Stomach (tissue), 9 donors: Measurements from ENCODE around the gene PHF21B. TPM values are rescaled to one million over a fixed set of nuclear protein-coding genes. Genes with fewer than 3 reads are reported as not detected.

Source experiments
- DNase-seq, 2 donors: peaks; one replicate each; pipeline versions ENCODE4 v3.0.0 to v3.0.0-alpha.2; 2013 to 2019
- H3K27ac ChIP-seq, 5 donors: fragments of 200-600 bp in 4 of 5; sonication (generic) in 4 of 5; one replicate each; pipeline ENCODE4 v1.5.1; 2013 to 2019; ENCODE audit warnings: mild to moderate bottlenecking in 1 of 5, moderate library complexity in 1 of 5
- H3K27me3 ChIP-seq, 3 donors: fragments of 200-600 bp; sonication (generic); one replicate each; pipeline ENCODE4 v1.5.1; 2017 to 2019; ENCODE audit warnings: mixed run types in 1 of 3
- H3K36me3 ChIP-seq, 4 donors: fragments of 200-600 bp; sonication (generic); 1 replicate in 3 of 4; 2 replicates in 1 of 4; pipeline ENCODE4 v1.5.1; 2016 to 2019
- H3K4me1 ChIP-seq, 4 donors: fragments of 200-600 bp; sonication (generic); one replicate each; pipeline ENCODE4 v1.5.1; 2016 to 2019
- H3K4me3 ChIP-seq, 4 donors: fragments of 200-600 bp; sonication (generic) in 3 of 4; one replicate each; pipeline ENCODE4 v1.5.1; 2016 to 2019; ENCODE audit warnings: mild to moderate bottlenecking in 1 of 4
- H3K9me3 ChIP-seq, 4 donors: fragments of 200-600 bp; sonication (generic); one replicate each; pipeline ENCODE4 v1.5.1; 2016 to 2019
- CTCF ChIP-seq, 7 experiments: fragments of 450-650 bp in 4 of 7; fragments of 200-600 bp in 3 of 7; sonication (generic) in 3 of 7; IDR thresholded peaks; one replicate each; pipeline ENCODE4 v1.5.1; 2016 to 2019; ENCODE audit warnings: antibody characterized with exemption in 7 of 7, control low read depth in 2 of 7, mild to moderate bottlenecking in 1 of 7
- EP300 ChIP-seq: sonication (generic); formaldehyde crosslinking; IDR thresholded peaks from one replicate; pipeline ENCODE4 v1.6.1; 2017; ENCODE audit warnings: antibody characterized with exemption
- POLR2A ChIP-seq, 4 donors: fragments of 450-650 bp; IDR thresholded peaks; one replicate each; pipeline ENCODE4 v1.6.1; 2016; ENCODE audit warnings: antibody characterized with exemption in 4 of 4, control low read depth in 2 of 4, mild to moderate bottlenecking in 1 of 4, moderate library complexity in 1 of 4
- POLR2AphosphoS5 ChIP-seq, 3 donors: sonication (generic); formaldehyde crosslinking; IDR thresholded peaks; one replicate each; pipeline ENCODE4 v1.6.1; 2016; ENCODE audit warnings: antibody characterized with exemption in 3 of 3
- WGBS, 5 donors: extraction: QIAGEN DNeasy Blood & Tissue Kit in 3 of 5; methylation state at CpG; one replicate each; pipeline versions ENCODE4 v1.1.5 to v1.1.7; 2013 to 2018; 5-methylcytosine and 5-hydroxymethylcytosine counted together
- intact Hi-C: fragments of 100-400 bp; cut with DNase I; formaldehyde crosslinking; loops from one replicate; pipeline ENCODE4 v1.15.1; 2023; ENCODE audit warnings: low total_unique reads
- polyA plus RNA-seq, 3 donors: library from polyadenylated mRNA; stranded (reverse); fragments of 200-250 nt; gene quantifications; one replicate each; pipeline ENCODE4 v1.2.3, GENCODE V29; 2013
- total RNA-seq, 5 donors: library from RNA; depleted of rRNA; stranded (reverse); fragments of >200 nt; gene quantifications; one replicate each; pipeline versions ENCODE4 v1.1.0 to v1.2.3, GENCODE V29; 2014 to 2016
- donor health status: healthy with polysubstance abuse.
- donor health status: Bipolar disorder and iron deficiency.
- donor health status: healthy.

Gene PHF21B
- total and polyA plus RNA-seq, 8 donors, result 0.12 to 0.45 (median 0.26) TPM; not detected in 4

GRCh38 chr22:45006964-45007390 is 2.8 kb downstream of the PHF21B start:
- Histone ChIP-seq H3K4me3 (peak overlapping the region; percentile 51 to 70 (median 59)), H3K4me1 (peaks cover 36 to 52% (median 43%) of the 10 kb centered on the region in 4 donors), H3K9me3 (no peaks in the 10 kb centered on the region), H3K27me3 (peaks cover 0 to 87% (median 60%) of the 10 kb centered on the region in 3 donors), H3K27ac (peak overlapping the region in 3 of 5 donors; percentile 49 to 87 (median 59)), H3K36me3 (no peaks in the 10 kb centered on the region)
- intact Hi-C loops, result no loop called here
- peak in 1 of 2 donors; percentile 77 for DNase-seq
- 0 to 3% (median 2%) methylated on average over 12 to 44 of the region's 44 CpGs for WGBS, 5 donors
- TF ChIP-seq POLR2A (IDR thresholded peaks at IDR 0.05), result no peak
- TF ChIP-seq CTCF (IDR thresholded peaks at IDR 0.05), result no peak
- TF ChIP-seq POLR2AphosphoS5 (IDR thresholded peaks at IDR 0.05), result no peak
- no peak for TF ChIP-seq EP300

- H3K4me3 ChIP-seq, result peak overlapping the region; percentile 51 to 70 (median 59)
- peak in 1 of 2 donors; percentile 31 for DNase-seq
- intact Hi-C loops, result no loop called here
- TF ChIP-seq CTCF (IDR thresholded peaks at IDR 0.05), result no peak
- no peak for TF ChIP-seq POLR2AphosphoS5 (IDR thresholded peaks at IDR 0.05)
- no peak for TF ChIP-seq EP300
- no peak for TF ChIP-seq POLR2A (IDR thresholded peaks at IDR 0.05)
- no peaks in the 10 kb centered on the region for H3K9me3 ChIP-seq
- peaks cover 36 to 52% (median 43%) of the 10 kb centered on the region in 4 donors for H3K4me1 ChIP-seq
- peaks cover 0 to 81% (median 55%) of the 10 kb centered on the region in 3 donors for H3K27me3 ChIP-seq
- 5 to 9% (median 7%) methylated on average over 21 of the region's 21 CpGs for WGBS, 5 donors
- no peaks in the 10 kb centered on the region for H3K36me3 ChIP-seq
- H3K27ac ChIP-seq, result peak overlapping the region in 3 of 5 donors; percentile 49 to 87 (median 59)
Measured at GRCh38 chr22:45006111-45006963, 3.5 kb downstream of the PHF21B start.

- intact Hi-C loops, result no loop called here
- no peaks in the 10 kb centered on the region for H3K36me3 ChIP-seq
- no peak overlapping the region for H3K27ac ChIP-seq
- peaks cover 0 to 36% (median 13%) of the 10 kb centered on the region in 3 donors for H3K27me3 ChIP-seq
- TF ChIP-seq POLR2AphosphoS5 (IDR thresholded peaks at IDR 0.05), result no peak
- TF ChIP-seq CTCF (IDR thresholded peaks at IDR 0.05), result no peak
- TF ChIP-seq POLR2A (IDR thresholded peaks at IDR 0.05), result no peak
- TF ChIP-seq EP300, result no peak
- peaks cover under 1 to 12% (median 8%) of the 10 kb centered on the region in 4 donors for H3K4me1 ChIP-seq
- DNase-seq, result no peak
- no peak overlapping the region for H3K4me3 ChIP-seq
- H3K9me3 ChIP-seq, result no peaks in the 10 kb centered on the region
- WGBS, 5 donors, result 90 to 94% (median 91%) methylated on average over 14 to 15 of the region's 15 CpGs
Measured at GRCh38 chr22:45001653-45002052, 8.2 kb downstream of the PHF21B start.

GRCh38 chr22:45000330-45000729 is 9.5 kb downstream of the PHF21B start:
- H3K27me3 ChIP-seq, result peaks cover 0 to 23% (median 9%) of the 10 kb centered on the region in 3 donors
- intact Hi-C loops, result no loop called here
- TF ChIP-seq EP300 (no peak), POLR2AphosphoS5 (IDR thresholded peaks at IDR 0.05) (no peak), CTCF (IDR thresholded peaks at IDR 0.05) (no peak), POLR2A (IDR thresholded peaks at IDR 0.05) (no peak)

More at GRCh38 chr22:45000330-45000729, 9.5 kb downstream of the PHF21B start:
- Histone ChIP-seq H3K27ac (no peak overlapping the region), H3K9me3 (no peaks in the 10 kb centered on the region), H3K36me3 (no peaks in the 10 kb centered on the region), H3K4me3 (no peak overlapping the region), H3K4me1 (no peaks in the 10 kb centered on the region)
- whole genome bisulfite sequencing, 5 donors, result 89 to 94% (median 91%) methylated on average over 14 of the region's 14 CpGs
- no peak for DNase-seq
